Ramos (cell line): ENCODE results near the gene TBC1D22A.

Experiments used
- in situ Hi-C: fragments of 300-500 bp; cut with MboI; formaldehyde crosslinking; loops from one replicate; pipeline ENCODE4 v1.14.3; 2022; ENCODE audit warnings: low sequenced_read_pairs; ENCODE audit not compliant: unreplicated experiment

Gene TBC1D22A

DNA sequence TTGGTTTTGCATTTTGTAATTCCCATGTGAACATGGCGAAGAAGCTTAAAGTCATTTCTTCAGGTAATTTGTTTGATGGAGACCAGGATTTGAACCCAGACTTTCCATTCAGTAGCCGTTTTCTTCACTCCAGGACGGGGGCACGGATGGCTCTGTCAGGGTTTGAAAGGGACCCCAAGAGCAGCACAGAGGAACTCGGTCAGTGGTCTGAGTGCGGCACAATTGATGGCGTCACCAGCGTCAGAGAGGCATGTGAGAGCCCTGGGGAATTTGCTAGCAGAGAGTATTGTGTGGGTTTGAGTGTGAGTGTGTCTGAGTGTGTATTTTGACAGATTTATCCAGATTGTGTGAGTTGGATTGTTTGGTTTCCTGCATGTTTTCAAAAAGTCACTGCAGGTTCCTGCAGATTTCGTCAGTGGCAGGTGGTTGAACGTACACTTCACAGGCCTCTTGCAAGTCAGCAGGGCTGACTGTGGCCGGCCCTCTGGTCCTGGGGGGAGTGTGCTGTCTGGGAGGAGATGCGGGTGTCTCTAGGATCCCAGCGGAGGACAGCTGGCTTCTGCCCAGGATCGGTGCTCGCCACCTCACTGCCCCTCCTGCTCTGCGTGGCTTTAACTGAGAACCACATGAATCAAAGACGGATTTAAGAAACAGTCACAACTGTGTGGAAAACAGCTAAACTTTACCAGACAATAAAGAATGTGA, 199.3 kb downstream of the TBC1D22A start:
- in situ Hi-C loops, result no loop called here

DNA sequence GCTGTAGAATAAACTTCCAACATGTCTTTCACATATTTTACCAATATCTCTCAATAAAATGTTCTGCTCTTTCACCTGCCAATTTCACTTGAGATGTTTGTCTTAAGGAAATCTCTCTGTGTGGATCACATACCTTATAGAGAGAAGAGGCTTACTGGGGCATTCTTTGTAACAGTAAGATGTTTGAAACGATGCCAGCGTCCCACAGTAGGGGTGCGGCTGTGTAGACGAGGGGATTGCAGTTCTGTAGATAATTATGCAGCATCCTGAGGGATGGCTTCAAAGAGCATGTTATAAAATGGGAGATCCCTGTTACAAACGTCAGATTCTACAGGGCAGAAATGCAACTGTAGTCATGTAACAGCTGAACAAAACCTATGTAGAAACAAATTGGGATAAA, 200.0 kb downstream of the TBC1D22A start:
- in situ Hi-C loops, result no loop called here

DNA sequence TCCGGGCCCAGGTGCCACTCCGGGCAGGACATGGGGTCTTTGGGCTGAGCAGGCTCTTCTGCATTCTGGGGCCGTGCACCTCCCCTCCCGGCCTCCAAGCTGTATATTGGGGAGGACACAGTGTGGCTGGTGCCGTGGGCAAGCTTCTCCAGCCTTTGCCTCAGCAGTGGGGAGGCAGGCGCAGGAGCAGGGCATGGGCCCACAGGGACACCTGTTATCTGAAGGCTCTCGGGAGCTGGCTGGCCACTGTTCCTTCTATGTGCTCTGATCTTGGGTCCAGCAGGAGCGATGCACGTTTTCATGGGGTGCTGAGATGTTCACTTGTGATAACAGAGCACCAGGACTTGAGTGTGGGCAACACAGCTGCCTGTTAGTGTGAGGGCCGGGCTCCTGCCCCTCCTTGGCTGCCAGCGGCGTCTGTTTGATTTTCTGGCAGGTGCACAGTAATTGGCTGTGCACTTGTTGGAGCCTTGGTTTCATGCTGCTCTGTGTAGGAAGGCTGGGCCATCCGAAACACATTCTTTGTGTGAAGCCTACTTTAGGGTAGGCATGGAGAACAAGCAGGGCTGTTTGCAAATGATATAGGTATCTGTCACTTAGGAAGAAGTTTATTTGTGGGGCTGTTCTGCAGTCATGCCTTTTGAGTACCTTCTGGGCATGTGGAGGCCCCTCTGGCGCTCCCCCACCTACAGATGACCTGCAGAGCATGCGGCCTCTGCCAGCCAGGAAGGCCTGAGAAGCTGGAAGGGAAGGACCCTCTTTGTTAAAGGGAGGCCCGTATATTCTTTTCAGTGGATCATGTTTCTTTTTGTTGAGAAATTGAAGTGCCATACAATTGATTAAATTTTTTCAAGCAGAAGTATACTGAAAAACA, 201.5 kb downstream of the TBC1D22A start:
- in situ Hi-C loops, result no loop called here

DNA sequence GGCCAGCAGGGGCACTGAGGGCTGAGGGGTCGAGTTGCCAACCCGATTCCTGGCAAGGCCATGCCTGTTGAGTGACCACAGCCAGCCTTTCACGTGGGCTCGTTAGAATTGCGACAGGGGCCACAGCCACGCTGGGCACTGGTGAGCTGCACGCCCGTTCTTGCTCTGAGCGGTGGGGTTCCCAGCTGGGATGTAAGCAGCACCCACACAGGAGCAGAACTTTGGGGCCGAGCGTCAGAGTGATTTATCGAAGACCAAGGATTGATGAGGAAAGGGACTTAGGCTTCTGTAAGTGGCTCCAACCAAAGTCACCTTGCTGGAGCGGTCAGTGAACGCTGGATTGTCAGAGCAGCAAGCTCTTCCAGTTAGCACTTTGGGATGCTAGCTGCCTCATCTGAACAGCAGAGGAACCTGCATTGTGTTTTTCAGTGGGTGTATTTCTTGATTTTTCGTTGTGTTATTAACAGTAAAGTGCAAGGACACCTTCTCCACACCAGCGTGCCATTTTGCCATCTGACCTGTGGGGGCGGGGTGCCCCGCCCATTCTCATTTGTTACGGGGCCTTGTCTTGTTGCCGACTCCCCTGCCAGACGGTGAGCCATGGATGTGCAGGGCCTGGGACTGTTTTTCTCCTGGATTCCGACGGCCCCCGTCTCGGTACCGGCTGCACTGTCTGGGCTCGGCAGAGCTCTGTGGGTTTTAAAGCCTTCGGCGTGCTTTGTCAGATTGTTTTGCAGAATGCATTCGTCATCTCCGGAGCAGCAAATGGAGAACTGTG, 202.5 kb downstream of the TBC1D22A start:
- in situ Hi-C loops, result no loop called here

DNA sequence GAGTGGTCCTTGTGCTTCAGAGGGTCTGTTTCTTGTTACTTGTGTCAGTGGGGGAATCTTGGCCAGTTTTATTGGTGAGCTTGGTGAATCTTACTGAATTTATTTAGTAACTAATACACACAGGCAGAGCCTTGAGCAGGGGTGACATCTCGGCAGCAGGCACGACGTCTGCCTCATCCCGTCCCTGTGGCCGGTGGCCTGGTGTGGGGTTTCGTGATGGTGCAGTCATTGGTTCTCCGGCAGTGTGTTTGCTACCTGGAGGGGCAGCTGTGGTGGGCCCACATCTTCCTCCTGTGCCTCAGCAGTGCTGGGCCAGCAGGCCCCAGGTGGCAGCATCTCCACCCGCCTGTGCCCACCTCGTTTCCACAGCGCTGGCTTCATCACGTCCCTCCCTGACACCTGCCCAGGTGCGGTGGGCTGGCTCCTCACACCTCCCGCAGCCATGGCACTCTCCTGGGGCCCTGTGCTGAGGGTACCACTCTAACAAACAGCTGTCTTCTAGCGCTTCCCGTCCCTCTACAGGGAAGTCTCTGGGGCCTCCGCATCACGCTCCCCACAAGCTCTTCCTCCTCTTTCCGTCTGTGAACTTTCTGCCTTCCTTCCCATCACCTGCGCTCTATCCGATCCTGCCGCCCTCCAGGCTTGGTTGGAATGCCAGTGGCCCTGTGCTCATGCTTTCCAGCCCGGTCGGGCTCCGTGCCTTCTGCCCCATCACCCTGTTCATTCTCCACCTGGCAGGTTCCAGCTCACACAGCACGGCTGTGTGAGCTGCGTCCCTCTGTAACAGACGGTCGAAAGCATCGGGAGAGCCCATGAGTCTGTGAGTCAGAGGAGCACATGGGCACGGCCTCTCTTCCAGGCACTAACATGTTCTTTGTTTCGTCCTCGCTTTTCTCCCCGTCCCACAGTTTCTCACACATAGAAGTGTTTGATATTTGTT, 203.4 kb downstream of the TBC1D22A start:
- in situ Hi-C loops, result no loop called here

DNA sequence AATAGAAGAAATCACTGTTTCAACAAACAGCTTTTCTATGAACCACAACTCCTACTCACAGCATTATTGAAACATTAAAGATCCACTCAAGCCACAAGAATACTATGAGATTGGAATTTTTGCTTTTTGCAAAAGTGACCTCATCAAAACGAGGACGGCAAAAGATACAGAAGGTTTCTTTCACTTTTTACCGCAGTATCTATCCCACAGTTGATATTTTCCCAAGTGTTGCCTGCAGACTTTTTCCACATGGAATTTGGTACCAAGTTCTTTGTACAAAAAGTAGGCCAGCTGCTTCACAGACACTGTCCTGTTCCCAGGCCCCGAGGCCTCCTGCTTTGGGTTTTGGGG, 204.0 kb downstream of the TBC1D22A start:
- in situ Hi-C loops, result no loop called here

DNA sequence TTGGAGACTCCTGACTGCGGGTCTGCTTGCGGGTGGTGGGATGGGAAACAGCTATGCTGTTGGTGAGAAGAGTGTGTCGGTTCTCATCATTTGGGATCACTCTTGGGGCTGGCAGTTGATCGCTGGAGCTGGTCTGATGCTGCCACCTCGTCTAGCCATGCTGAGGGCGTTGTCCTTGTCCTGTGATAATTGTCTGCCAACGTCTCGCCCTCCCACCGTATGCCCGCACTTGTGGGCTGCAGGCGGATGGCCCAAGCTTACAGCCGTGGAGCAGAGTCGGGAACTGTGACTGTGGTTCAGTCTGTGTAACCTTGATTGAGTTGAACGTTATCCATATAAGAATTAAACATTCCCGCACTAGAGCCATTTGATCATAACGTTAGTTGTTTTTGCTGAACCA, 204.4 kb downstream of the TBC1D22A start:
- in situ Hi-C loops, result no loop called here

DNA sequence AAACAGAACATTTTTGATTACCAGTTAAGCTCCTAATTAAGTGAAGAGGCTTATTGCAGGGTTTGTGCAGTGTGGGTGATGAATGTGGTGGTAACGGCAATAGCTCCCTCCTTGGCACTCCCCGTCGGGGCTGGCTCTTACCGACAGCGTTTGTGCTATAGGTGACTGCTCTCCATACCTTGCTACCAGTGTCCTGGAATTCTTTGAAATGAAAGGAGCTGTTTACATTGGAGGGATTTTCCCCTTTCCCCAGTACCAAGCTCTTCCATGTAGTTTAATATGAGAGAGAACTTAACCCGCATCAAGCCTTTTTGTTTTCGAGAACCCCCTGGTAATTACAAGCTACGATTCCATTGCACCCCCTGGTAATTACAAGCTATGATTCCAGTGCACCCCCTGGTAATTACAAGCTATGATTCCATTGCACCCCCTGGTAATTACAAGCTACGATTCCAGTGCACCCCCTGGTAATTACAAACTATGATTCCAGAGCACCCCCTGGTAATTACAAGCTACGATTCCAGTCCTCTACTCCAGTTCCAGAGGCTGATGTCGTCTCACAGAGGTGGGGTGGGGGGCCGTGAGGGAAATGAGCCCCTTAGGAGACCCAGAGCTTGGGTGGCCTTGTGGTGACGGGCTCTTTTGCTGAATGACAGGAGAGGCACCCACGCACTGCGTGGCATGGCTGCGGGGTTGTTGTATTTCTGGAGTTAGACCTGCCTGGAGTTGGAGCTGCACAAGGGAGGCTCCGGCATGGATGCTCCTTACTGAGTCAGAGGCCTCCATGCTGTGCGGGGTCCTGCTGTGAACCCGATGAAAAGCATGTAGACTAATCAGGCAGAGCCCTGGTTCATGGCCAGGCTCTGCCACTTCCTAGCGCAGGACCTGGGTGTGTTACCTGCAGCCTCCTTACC, 205.3 kb downstream of the TBC1D22A start:
- in situ Hi-C loops, result no loop called here

DNA sequence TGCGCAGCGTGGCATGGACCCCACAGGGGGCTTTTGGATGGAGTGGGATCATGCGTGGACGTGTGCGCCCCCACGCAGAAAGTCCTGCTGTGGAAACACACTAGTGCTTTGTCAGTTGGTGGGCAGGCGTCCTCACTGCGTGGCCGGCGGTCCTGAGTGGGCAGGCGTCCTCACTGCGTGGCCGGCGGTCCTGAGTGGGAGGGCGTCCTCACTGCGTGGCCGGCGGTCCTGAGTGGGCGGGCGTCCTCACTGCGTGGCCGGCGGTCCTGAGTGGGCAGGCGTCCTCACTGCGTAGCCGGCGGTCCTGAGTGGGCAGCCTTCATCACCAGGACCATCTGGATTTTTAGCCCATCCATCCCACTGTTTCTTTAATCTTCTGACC, 205.9 kb downstream of the TBC1D22A start:
- in situ Hi-C loops, result no loop called here

DNA sequence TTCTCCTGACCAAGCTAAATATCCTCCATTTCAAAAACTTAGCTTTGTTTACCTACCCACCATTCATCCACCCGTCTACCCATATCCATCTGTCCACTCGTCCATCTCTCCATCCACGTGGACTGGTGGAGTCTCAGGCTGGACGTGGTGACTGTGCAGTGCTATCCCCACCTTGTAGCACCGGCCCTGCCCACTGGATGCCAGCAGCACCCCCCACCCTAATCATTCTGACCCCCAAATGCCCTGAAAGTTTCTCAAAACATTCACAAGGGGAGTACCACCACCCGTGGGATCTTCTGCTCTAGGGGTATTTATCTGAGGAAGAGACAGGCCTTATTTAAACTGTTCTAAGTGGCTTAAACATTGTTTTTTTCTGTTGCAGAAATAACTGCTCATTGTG, 206.4 kb downstream of the TBC1D22A start:
- in situ Hi-C loops, result no loop called here

DNA sequence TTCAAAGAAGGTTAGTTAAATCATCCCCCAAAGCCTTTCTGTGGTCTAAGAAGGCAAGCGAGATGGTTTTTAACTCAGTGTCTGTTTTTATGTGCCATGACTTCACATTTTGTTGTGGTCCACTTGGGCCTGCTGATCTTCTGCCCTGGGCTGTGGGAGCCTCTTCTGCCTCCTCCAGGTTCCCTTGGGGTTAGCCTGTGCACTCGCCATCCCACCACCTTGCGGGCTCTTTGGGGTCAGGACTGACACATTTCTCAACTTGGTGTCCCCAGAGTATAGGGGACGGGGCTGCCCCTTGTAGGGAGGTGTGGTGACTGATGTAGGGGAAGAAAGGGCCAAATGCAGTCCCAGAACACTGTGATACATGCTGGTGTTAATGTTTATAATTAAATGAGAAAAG, 207.0 kb downstream of the TBC1D22A start:
- in situ Hi-C loops, result no loop called here

DNA sequence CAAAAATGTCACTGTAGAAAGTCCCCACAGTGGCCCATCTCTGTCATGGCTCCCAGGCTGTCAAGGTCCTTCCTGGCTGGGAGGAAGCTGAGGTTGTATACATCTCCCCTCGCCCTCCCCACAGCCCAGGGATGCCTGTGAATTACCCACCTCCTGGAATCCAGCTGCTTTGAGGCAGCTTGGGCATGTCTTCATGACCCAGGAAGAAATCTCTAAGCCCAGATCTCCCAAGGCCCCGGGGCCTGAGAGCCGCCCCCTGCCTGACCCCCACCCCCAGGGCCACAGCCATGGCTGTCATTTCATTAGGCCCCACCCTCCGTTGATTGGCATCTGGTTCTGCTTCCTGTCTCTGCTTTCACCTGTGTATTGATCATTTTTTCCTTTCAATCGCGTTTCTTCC, 207.5 kb downstream of the TBC1D22A start:
- in situ Hi-C loops, result no loop called here

DNA sequence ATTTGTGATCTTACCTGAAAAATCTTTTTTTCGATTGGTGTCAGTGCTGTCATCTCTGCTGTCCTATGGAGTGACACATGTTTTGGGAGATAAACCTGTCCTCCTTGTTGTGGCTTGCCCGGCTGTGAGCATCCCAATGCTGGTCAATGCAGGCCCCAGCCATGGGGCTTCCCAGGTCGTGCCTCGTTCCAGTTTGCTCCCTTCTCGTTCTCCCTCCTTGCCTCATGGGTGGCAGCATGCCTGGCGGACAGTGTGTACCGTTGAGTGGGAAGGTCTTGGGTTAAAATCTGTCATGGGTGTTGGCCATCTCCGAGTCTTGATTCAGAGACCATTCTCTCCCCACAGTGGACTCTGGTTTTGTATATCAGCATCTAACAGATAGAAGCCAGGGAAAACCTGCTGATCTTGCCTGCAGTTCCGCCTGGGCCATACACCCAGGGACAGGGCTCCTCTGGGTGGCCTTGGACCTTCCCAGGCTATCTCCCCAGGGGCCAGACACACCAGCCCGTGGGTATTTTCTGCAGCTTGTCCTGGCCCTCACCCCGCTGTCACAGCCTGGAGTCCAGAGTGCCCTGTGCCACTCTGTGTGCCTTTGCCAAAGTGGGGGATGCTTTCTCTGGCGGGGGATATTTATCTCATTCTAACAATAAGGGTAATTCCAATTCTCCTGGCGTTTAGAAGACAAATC, 208.1 kb downstream of the TBC1D22A start:
- in situ Hi-C loops, result no loop called here

DNA sequence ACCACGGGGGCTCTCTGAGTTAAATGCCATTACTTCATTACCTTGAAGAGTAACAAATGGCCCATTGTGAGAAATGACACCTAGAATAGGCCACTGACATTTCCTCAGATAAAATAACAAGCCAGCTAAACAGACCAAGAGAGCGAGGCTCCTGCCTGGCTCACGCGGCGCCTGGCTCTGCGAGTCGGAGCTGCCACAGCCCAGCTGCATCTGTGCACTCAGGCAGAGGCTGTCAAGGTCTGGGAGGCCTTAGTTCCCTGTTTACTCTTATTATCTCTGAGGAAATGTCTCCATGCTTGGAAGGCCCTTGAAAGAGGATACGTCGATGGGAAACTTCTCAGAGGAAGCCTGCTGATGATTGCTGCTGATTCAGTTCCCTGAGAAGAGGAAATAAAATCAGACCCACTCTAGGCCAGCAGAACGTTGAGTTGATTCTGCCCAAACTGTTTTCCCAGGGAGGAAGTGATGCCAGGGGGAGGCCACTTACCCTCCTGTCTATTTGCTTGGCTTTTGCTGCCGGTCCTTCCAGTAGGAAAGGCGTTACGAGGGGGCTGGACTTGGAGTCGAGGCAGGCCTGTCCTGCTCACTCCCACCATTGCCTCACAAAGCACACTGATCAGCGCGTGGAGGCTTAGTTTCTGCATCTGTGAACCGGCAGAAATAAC, 208.8 kb downstream of the TBC1D22A start:
- in situ Hi-C loops, result no loop called here

DNA sequence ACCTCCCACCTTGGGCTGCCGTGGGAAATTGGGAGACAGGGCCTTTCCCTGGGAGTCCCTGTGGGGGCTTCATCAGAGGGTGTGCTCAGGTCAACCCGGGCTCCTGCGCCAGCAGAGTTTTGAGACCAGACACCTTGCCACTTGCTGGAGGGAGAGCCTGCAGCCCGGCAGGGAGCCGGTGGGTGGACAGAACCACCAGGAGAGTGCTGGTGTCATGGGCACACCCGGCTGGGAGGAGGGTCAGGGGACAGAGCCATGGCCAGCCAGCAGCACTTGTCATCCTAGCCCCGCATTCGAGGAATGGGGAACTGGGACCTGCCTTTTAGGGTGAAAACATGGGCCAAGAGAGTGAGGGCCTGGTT, 209.3 kb downstream of the TBC1D22A start:
- in situ Hi-C loops, result no loop called here

DNA sequence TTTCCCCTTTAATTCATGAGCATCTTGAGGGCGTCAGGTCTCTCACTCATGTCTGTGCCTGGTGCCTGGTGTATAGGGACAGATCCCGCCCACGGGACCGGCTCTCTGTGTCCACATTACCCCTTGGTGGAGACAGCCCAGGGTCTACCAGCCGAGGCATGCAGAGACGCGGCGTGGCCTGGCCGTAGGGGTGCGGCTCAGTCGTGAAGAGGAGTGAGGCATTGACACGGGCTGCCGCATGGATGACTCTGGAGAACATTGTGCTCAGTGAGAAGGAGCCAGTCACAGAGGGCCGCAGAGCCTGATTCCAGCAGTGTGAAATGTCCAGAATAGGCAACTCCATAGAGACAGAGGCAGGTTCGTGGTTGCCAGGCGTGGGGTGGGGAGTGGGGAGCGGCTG, 209.8 kb downstream of the TBC1D22A start:
- in situ Hi-C loops, result no loop called here

DNA sequence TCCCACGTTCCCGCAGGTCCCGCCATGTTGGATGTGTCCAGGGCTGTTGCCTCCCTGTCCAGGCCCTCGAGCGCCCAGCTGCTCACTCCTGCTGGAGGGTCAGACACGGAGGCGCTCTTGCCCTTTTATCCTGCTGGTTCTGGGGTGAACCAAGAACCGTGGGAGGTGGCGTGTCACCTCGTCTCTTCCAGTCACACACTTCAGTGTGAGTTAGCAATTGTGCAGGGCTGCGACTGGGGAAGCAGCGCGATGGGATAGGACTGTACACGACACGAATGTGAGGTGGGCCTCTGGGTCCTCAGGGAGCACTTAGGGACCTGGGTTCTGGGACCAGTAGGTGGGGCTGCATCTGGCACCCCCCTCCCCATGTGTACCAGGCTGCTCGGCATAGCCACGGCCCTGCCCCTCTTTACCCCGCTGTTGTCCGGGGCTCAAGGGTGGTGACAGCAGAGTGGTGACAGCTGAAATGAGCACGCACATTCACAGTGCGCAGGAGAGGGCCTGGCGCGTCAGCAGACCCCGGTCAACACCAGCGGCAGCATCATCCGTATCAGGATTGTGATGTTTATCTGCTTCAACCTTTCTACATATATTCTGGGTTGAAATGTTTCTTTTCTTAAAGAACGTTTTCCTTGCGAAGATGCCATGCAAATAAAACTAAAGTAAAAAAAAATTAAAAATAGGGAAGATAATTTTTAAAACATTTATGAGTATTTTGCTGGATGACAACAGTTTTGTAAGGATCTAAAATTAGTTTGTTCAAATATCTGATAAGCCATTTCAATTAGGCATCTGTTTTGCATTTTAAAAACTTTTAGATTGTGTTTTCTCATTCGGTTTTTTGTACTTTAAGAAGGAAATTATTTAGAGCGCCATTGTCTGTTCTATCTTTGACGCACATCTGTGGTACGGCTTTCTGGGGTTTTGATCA, 210.7 kb downstream of the TBC1D22A start:
- in situ Hi-C loops, result no loop called here
